ENCODE results near the gene FGFR2.

FGFR2 gene

DNA sequence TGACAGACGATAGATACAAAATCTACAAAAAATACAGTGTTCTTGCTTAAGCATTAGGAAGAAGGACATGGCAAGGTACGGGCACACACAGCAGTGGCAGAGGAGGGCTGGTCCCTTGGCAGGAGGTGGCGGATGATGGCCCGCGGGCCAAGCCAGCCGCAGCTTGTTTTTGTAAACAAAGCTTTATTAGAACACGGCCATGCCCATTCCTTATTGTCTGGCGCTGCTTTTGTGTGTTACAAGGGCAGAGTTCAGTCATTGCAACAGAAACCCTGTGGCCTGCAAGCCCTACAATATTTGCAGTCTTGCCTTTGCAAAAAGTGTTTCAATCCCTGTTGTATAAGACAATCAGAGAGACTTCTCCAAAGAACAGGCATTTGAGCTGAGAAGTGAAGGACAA, 30.7 kb downstream of the FGFR2 start:
- no peak for DNase-seq
- TF ChIP-seq, protein P1, sequence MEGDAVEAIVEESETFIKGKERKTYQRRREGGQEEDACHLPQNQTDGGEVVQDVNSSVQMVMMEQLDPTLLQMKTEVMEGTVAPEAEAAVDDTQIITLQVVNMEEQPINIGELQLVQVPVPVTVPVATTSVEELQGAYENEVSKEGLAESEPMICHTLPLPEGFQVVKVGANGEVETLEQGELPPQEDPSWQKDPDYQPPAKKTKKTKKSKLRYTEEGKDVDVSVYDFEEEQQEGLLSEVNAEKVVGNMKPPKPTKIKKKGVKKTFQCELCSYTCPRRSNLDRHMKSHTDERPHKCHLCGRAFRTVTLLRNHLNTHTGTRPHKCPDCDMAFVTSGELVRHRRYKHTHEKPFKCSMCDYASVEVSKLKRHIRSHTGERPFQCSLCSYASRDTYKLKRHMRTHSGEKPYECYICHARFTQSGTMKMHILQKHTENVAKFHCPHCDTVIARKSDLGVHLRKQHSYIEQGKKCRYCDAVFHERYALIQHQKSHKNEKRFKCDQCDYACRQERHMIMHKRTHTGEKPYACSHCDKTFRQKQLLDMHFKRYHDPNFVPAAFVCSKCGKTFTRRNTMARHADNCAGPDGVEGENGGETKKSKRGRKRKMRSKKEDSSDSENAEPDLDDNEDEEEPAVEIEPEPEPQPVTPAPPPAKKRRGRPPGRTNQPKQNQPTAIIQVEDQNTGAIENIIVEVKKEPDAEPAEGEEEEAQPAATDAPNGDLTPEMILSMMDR (IDR thresholded peaks at IDR 0.05; ENCODE audit: low read depth, low read length, missing control alignments) = no peak
- Histone ChIP-seq H3K27ac (no peak overlapping the region), H3K27me3 (replicated peaks) (no peaks in the 10 kb centered on the region), H3K4me3 (ENCODE audit: low read depth, low read length) (no peak overlapping the region), H3K36me3 (replicated peaks) (no peaks in the 10 kb centered on the region)
- in situ Hi-C loops (cut with HindIII; ENCODE audit: low pct_ligation_motif_present, low sequenced_read_pairs) = no loop called here

DNA sequence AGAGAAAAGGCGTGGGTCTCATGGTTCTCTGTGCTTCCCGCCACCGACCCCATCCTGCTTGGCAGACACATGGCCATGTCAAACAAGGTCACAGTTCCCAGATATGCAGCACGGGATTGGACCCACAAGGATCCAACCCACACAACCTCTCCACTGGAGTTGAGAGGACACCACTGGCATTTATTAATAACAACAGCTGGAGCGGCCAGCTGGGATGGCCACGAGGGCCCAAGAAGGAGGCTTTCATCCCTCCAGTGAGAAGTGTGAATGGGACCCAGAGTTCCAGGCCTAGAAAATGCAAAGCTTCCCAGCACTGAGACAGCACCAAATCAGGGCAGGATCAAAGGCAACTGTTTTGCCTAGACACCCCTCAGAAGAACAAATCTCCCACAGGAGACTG, 31.5 kb downstream of the FGFR2 start:
- Histone ChIP-seq H3K4me3 (ENCODE audit: low read depth, low read length) (no peak overlapping the region), H3K36me3 (replicated peaks) (no peaks in the 10 kb centered on the region), H3K27ac (no peak overlapping the region), H3K27me3 (replicated peaks) (no peaks in the 10 kb centered on the region)
- in situ Hi-C loops (cut with HindIII; ENCODE audit: low pct_ligation_motif_present, low sequenced_read_pairs) = no loop called here
- no peak for DNase-seq
- TF ChIP-seq, protein P1 (IDR thresholded peaks at IDR 0.05; ENCODE audit: low read depth, low read length, missing control alignments) = no peak

DNA sequence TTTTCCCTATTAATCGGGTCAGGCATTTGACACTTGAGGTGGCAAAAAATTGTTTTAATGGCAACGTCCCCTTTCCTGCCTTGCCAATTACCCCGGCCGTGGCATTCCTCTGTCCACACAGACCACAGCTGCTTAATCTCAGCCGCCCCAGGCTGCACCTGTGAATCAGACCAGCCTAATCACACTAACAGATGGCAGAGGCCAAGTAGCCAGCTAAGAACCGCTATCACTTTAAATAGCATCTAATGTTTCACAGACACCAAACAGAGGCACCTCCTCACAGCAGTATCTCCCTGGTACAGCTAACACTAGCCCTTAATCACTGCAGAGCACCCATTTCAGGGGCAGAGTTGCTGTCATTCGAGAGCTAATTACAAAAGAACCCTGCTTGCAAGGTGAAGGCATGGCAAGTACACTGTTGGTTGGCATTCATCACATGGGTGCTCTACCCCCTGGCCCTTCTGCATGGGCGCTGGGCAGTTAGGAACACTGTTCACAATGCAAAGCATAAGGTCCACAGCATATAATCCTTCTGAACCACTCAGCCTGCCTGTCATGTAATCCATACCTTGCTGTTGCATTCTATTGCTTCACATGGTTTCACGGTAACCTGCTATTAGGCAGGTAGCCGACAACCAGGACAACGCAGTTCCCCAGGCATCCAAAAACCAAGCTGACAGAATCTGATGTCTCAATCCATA, 38.8 kb downstream of the FGFR2 start:
- H3K36me3 ChIP-seq (replicated peaks) = no peaks in the 10 kb centered on the region
- no peak overlapping the region for H3K27ac ChIP-seq
- in situ Hi-C loops (cut with HindIII; ENCODE audit: low pct_ligation_motif_present, low sequenced_read_pairs) = no loop called here
- TF ChIP-seq, protein P1 (IDR thresholded peaks at IDR 0.05; ENCODE audit: low read depth, low read length, missing control alignments) = no peak
- no peak for DNase-seq
- H3K27me3 ChIP-seq (replicated peaks) = no peaks in the 10 kb centered on the region
- H3K4me3 ChIP-seq (ENCODE audit: low read depth, low read length) = no peak overlapping the region

DNA sequence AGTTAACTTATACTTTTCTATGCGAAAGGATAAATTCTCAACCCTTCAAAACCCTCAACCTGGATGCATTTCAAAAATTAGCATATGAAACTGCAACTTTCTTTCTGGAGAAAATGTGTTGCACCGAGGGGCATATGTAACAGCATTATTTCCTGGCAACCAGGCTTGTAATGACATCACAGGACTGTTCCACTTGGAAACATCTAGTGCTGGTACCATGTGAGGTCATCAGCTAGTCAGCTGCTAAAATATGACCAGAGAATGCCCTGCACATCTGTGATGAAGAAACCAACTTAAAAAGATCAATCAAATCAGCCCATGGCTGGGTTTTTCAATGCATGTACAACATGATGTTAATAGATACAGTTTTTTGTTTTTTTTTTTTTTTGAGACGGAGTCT, 40.0 kb downstream of the FGFR2 start:
- no peak overlapping the region for H3K4me3 ChIP-seq (ENCODE audit: low read depth, low read length)
- no peaks in the 10 kb centered on the region for H3K27me3 ChIP-seq (replicated peaks)
- TF ChIP-seq, protein P1 (IDR thresholded peaks at IDR 0.05; ENCODE audit: low read depth, low read length, missing control alignments) = no peak
- in situ Hi-C loops (cut with HindIII; ENCODE audit: low pct_ligation_motif_present, low sequenced_read_pairs) = no loop called here
- H3K36me3 ChIP-seq (replicated peaks) = no peaks in the 10 kb centered on the region
- DNase-seq = no peak
- H3K27ac ChIP-seq = no peak overlapping the region

DNA sequence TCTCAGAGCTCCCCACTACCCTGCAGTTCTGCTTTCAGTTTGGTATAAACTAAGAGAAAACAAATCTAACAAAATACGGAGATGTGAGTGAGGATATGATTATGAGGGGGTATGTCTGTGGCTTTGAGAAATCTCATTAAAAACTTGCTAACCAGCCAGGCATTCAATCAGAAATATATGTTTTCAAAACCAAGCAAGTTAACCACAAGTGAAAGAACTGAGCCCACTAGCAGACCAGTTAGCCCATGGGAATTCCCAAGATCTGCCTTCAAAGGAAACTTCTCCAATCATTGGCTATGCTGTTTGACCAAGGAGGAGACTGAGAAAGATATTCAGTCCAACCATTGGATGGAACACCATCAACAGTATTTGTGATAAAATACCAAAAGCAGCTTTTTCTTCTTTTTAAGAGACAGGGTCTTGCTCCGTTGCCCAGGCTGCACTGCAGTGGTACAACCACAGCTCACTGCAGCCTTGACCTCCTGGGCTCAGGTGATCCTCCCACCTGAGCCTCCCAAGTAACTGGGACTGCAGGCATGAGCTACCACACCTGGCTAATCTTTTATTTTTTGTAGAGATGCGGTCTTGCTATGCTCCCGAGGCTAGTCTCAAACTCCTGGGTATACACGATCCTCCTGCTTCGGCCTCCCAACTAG, 41.2 kb downstream of the FGFR2 start:
- H3K4me3 ChIP-seq (ENCODE audit: low read depth, low read length) = no peak overlapping the region
- no peak for DNase-seq
- in situ Hi-C loops (cut with HindIII; ENCODE audit: low pct_ligation_motif_present, low sequenced_read_pairs) = no loop called here
- TF ChIP-seq, protein P1 (IDR thresholded peaks at IDR 0.05; ENCODE audit: low read depth, low read length, missing control alignments) = no peak
- H3K27ac ChIP-seq = no peak overlapping the region
- H3K36me3 ChIP-seq (replicated peaks) = no peaks in the 10 kb centered on the region
- no peaks in the 10 kb centered on the region for H3K27me3 ChIP-seq (replicated peaks)
